Stimulated activated CD8-positive, alpha-beta memory T cell treated with anti-CD3 and anti-CD28 coated beads, Interleukin-15, amount 100 ng/mL, for 48 hours (primary cell): Measurements from ENCODE around the gene GHRHR.

Source experiments
- DNase-seq, 2 donors: peaks; one replicate each; pipeline ENCODE4 v3.0.0-alpha.2; 2020; ENCODE audit warnings: low read depth in 2 of 2

Gene GHRHR

GRCh38 chr7:30968747-30969603 lies 5.2 kb downstream of the GHRHR start:
- no peak for DNase-seq

- no peak for DNase-seq
Observed at GRCh38 chr7:30969604-30969970, 5.8 kb downstream of the GHRHR start.

- DNase-seq, result no peak
Observed at GRCh38 chr7:30970074-30970473, 6.3 kb downstream of the GHRHR start.

- no peak for DNase-seq
Observed at GRCh38 chr7:30970594-30971094, 6.9 kb downstream of the GHRHR start.

GRCh38 chr7:30971440-30971839 lies 7.7 kb downstream of the GHRHR start:
- no peak for DNase-seq

GRCh38 chr7:30971840-30972563 lies 8.2 kb downstream of the GHRHR start:
- DNase-seq, result no peak

GRCh38 chr7:30973292-30973691 lies 9.5 kb downstream of the GHRHR start:
- DNase-seq, result no peak

- no peak for DNase-seq
Observed at GRCh38 chr7:30973791-30974604, 10.2 kb downstream of the GHRHR start.

GRCh38 chr7:30974605-30975255 lies 11.0 kb downstream of the GHRHR start:
- DNase-seq, result peak; percentile 25 to 31

GRCh38 chr7:30975256-30975899 lies 11.6 kb downstream of the GHRHR start:
- DNase-seq, result no peak

GRCh38 chr7:30976381-30976780 lies 12.6 kb downstream of the GHRHR start:
- no peak for DNase-seq

GRCh38 chr7:30977222-30977621 lies 13.5 kb downstream of the GHRHR start:
- DNase-seq, result no peak

- DNase-seq, result no peak
Observed at GRCh38 chr7:30977896-30978564, 14.3 kb downstream of the GHRHR start.

GRCh38 chr7:30979027-30979426 lies 15.3 kb downstream of the GHRHR start:
- DNase-seq, result no peak

GRCh38 chr7:30980194-30980593 lies 16.4 kb downstream of the GHRHR start:
- DNase-seq, result no peak

GRCh38 chr7:30980751-30981150 lies 17.0 kb downstream of the GHRHR start:
- DNase-seq, result no peak

GRCh38 chr7:30983042-30983913 lies 19.5 kb downstream of the GHRHR start:
- DNase-seq, result peak; percentile 54 to 58

GRCh38 chr7:30983914-30984247 lies 20.1 kb downstream of the GHRHR start:
- DNase-seq, result no peak

GRCh38 chr7:30984359-30985107 lies 20.8 kb downstream of the GHRHR start:
- no peak for DNase-seq
